Measurements from ENCODE around the gene CLDN5. TPM values are rescaled to one million over a fixed set of nuclear protein-coding genes. Genes with fewer than 3 reads are reported as not detected.

The CLDN5 gene
- total and polyA plus RNA-seq, 2 of the 4 experiments (the other 2 are of a cell fraction), result 0.18 to 0.21 TPM

DNA sequence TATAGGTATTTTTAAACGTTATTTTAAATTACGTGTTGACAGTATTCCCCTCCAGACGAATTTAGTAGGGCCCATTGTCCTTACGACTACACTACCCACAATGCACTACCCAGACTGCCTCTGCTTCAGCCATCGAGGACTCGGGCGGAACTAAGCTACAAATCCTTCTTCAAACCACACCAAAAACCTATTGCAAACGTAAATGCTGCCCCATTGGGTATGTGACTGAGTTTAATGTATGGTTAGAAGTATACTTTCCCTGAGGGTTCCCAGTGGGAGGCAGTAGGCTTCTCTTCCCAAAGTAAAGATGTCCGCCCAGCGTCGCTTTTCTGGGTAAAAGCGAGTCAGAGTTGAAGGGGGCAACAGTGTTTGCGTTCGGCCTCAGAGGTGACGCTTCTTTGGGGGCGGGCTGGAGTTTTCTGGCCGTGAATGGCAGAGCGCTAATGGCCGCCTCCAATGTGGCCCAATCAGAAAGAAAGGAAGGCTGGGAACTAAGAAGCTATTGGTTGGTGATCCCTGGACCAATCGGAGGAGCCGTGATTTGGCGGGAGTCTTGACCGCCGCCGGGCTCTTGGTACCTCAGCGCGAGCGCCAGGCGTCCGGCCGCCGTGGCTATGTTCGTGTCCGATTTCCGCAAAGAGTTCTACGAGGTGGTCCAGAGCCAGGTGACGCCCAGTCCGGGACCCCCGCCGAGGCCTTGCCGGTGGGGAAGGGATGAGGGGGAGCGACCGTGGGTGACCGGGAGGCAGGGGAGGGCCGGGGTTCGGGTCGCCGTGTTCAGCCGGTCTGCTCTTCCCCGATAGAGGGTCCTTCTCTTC, 44.6 kb downstream of the CLDN5 start, which contains the start of gene CDC45:
Gene CDC45, plus strand, starts transcription at position 566 of the 818 bp plus-strand sequence. Its CDS starts 49 bp downstream, at position 615.
- peak within 1 kb of the TSS; percentile 83 for H2AK5ac ChIP-seq (ENCODE audit: low read depth, low read length)
- ChIA-PET CTCF (interaction anchor here (1.2 kb wide), 1 partner anchor 150 kb away, joined by 3 read pairs; no protein-coding TSS in a partner anchor), POLR2A (ENCODE audit: unreplicated experiment) (interaction anchor here (0.7 kb wide), 1 partner anchor 144 kb away, joined by 4 read pairs; no protein-coding TSS in a partner anchor)
- peak within 1 kb of the TSS; percentile 95 for H3K27ac ChIP-seq (ENCODE audit: insufficient read depth, low read length)
- peak within 1 kb of the TSS; percentile 97 for H2BK20ac ChIP-seq (ENCODE audit: low read depth, low read length)
- H3K9me1 ChIP-seq (ENCODE audit: insufficient read depth, low read length), result peaks cover 3% of the 10 kb centered on the region; the same call in 1 of the 2 replicates
- H3K14ac ChIP-seq (replicated peaks; ENCODE audit: low read depth, low read length), result peak within 1 kb of the TSS; percentile 90
- no peaks in the 10 kb centered on the region for H3K27me3 ChIP-seq (ENCODE audit: control insufficient read depth, insufficient read depth, low read length)
- dilution Hi-C loops (cut with HindIII; ENCODE audit: low sequenced_read_pairs, unreplicated experiment) (no loop called here), in situ Hi-C loops (cut with MboI; ENCODE audit: low sequenced_read_pairs) (no loop called here), intact Hi-C loops (cut with micrococcal nuclease) (loop anchor here (2.0 to 5.0 kb wide), 3 partner anchors 153 to 301 kb away; partner anchors contain the start of genes CLTCL1 and SLC25A1)
- H2BK15ac ChIP-seq (ENCODE audit: low read depth, low read length), result peak within 1 kb of the TSS; percentile 98
- H3K23ac ChIP-seq (ENCODE audit: low read depth, low read length), result peak within 1 kb of the TSS; percentile 97
- peak within 1 kb of the TSS; percentile 93 for H3K18ac ChIP-seq (ENCODE audit: low read depth, low read length)
- no TSS peak for BruUV-seq (replicated peaks)
- peaks cover 24 to 55% of the 10 kb centered on the region in 2 experiments; a peak in 3 of 4 replicates for H3K79me1 ChIP-seq (ENCODE audit: low read depth in 1 of 2, low read length in 2 of 2)
- peak within 1 kb of the TSS; percentile 90 for H4K5ac ChIP-seq (ENCODE audit: low read depth, low read length)
- peak within 1 kb of the TSS; percentile 99 for H4K91ac ChIP-seq (ENCODE audit: insufficient read depth, low read depth, low read length)
- peaks cover 3% of the 10 kb centered on the region for H3K4me1 ChIP-seq (ENCODE audit: control insufficient read depth, insufficient read depth, low read length)
- H2AFZ ChIP-seq (replicated peaks; ENCODE audit: low read length, poor library complexity), result peak within 1 kb of the TSS; percentile 97
- peak within 1 kb of the TSS; percentile 98 for H2BK120ac ChIP-seq (ENCODE audit: low read depth, low read length)
- H3K9ac ChIP-seq (ENCODE audit: low read depth, low read length), result peak within 1 kb of the TSS; percentile 95
- peaks cover 9% of the 10 kb centered on the region for H3K36me3 ChIP-seq (ENCODE audit: control insufficient read depth, insufficient read depth, low read length)
- TF ChIP-seq USF2 (IDR thresholded peaks at IDR 0.05; ENCODE audit: low read depth, low read length) (0 out of 2 replicates have a peak, but pooled peaks have one; percentile 8), RAD21 (IDR thresholded peaks at IDR 0.05; ENCODE audit: low read length) (no peak), MXI1 (IDR thresholded peaks at IDR 0.05; ENCODE audit: borderline replicate concordance, low read depth, low read length) (peak; percentile 96), POLR2A (IDR thresholded peaks at IDR 0.05; ENCODE audit: low read depth, low read length) (peak; percentile 39; the same call in 1 of the 2 replicates), CEBPB (IDR thresholded peaks at IDR 0.05; ENCODE audit: low read depth, low read length) (no peak), MAZ (IDR thresholded peaks at IDR 0.05; ENCODE audit: borderline replicate concordance, low read depth, low read length) (peak; percentile 90; the same call in 1 of the 2 replicates), FOS (IDR thresholded peaks at IDR 0.05; ENCODE audit: low read depth, low read length) (no peak)
- TF ChIP-seq, protein P1, sequence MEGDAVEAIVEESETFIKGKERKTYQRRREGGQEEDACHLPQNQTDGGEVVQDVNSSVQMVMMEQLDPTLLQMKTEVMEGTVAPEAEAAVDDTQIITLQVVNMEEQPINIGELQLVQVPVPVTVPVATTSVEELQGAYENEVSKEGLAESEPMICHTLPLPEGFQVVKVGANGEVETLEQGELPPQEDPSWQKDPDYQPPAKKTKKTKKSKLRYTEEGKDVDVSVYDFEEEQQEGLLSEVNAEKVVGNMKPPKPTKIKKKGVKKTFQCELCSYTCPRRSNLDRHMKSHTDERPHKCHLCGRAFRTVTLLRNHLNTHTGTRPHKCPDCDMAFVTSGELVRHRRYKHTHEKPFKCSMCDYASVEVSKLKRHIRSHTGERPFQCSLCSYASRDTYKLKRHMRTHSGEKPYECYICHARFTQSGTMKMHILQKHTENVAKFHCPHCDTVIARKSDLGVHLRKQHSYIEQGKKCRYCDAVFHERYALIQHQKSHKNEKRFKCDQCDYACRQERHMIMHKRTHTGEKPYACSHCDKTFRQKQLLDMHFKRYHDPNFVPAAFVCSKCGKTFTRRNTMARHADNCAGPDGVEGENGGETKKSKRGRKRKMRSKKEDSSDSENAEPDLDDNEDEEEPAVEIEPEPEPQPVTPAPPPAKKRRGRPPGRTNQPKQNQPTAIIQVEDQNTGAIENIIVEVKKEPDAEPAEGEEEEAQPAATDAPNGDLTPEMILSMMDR (conservative IDR thresholded peaks at IDR 0.05; ENCODE audit: low read depth, low read length), result no peak
- H3K56ac ChIP-seq (ENCODE audit: extremely low read depth, insufficient read depth, low read length), result peak within 1 kb of the TSS; percentile 100
- H4K20me1 ChIP-seq (ENCODE audit: insufficient read depth, low read length), result peaks cover 25% of the 10 kb centered on the region
- peak within 1 kb of the TSS; percentile 86 for H2AK9ac ChIP-seq (replicated peaks; ENCODE audit: low read depth, low read length, poor library complexity)
- H3K4ac ChIP-seq (ENCODE audit: low read depth, low read length), result peak within 1 kb of the TSS; percentile 92
- ATAC-seq (ENCODE audit: low read depth), result peak; percentile 93
- H3K4me2 ChIP-seq (ENCODE audit: low read depth, low read length), result peak within 1 kb of the TSS; percentile 99
- peak; percentile 98 for DNase-seq
- WGBS, 2 experiments (ENCODE audit: extremely low coverage in 2 of 2, insufficient read length in 1 of 2), result 0% methylated on average over 30 of the region's 50 CpGs; no CpG with 5 or more reads in 1 of the 2 experiments
- peak within 1 kb of the TSS; percentile 76 to 100 for H4K8ac ChIP-seq (ENCODE audit: low read depth in 2 of 2, low read length in 2 of 2)
- peak within 1 kb of the TSS; percentile 97 for H2BK5ac ChIP-seq (ENCODE audit: low read depth, low read length, poor library complexity, severe bottlenecking)
- H3K9me3 ChIP-seq (ENCODE audit: control insufficient read depth, insufficient read depth, low read length), result no peaks in the 10 kb centered on the region
- H3K4me3 ChIP-seq (ENCODE audit: insufficient read depth, low read depth, low read length), result peak within 1 kb of the TSS; percentile 87
